Lower lobe of right lung (tissue), 2 donors: ENCODE data around the gene HTT. TPM values are rescaled to one million over a fixed set of nuclear protein-coding genes. Genes with fewer than 3 reads are reported as not detected.
A peak's percentile ranks its signal among the peaks of the same experiment; 100 is the strongest.

Experiments
- ATAC-seq, 2 donors: fragments of 200-7000 bp; cut with Tn5 transposase; one replicate each; pipeline ENCODE4 v1.9.1; 2020 to 2022; ENCODE audit warnings: mild to moderate bottlenecking in 2 of 2, moderate library complexity in 2 of 2
- DNase-seq: peaks from one replicate; pipeline ENCODE4 v3.0.0-alpha.2; 2020
- H3K27ac ChIP-seq: fragments of 200-600 bp; one replicate; pipeline ENCODE4 v1.8.0; 2022
- H3K27me3 ChIP-seq: fragments of 200-600 bp; one replicate; pipeline ENCODE4 v1.8.0; 2022; ENCODE audit warnings: low read depth
- H3K36me3 ChIP-seq: fragments of 200-600 bp; one replicate; pipeline ENCODE4 v1.8.0; 2022; ENCODE audit warnings: mild to moderate bottlenecking
- H3K4me1 ChIP-seq: fragments of 200-600 bp; one replicate; pipeline ENCODE4 v1.8.0; 2022
- H3K4me3 ChIP-seq: fragments of 200-600 bp; one replicate; pipeline ENCODE4 v1.8.0; 2022; ENCODE audit warnings: mild to moderate bottlenecking
- H3K9me3 ChIP-seq: fragments of 200-600 bp; one replicate; pipeline ENCODE4 v1.8.0; 2022
- intact Hi-C: fragments of 100-400 bp; cut with DNase I; formaldehyde crosslinking; loops from one replicate; pipeline ENCODE4 v1.11.0; 2022
- total RNA-seq: library from RNA; stranded (reverse); fragmentation: NEBNext Ultra II Directional; extraction: Animal tissue kit (Norgen Biotek cat#: 25700); gene quantifications from one replicate; pipeline ENCODE4 v1.2.1, GENCODE V29; 2021
- TF ChIP-seq, protein P1 (sequence below): fragments of 200-600 bp; IDR thresholded peaks from one replicate; pipeline ENCODE4 v1.8.0; 2022; ENCODE audit warnings: antibody characterized with exemption, mild to moderate bottlenecking
- donor health status: DM: no; HTN: yes; CAD: no; lungs with severe emphysema.

HTT gene
- total RNA-seq, 1 donor from 2014 or later, result 73.1 TPM

DNA sequence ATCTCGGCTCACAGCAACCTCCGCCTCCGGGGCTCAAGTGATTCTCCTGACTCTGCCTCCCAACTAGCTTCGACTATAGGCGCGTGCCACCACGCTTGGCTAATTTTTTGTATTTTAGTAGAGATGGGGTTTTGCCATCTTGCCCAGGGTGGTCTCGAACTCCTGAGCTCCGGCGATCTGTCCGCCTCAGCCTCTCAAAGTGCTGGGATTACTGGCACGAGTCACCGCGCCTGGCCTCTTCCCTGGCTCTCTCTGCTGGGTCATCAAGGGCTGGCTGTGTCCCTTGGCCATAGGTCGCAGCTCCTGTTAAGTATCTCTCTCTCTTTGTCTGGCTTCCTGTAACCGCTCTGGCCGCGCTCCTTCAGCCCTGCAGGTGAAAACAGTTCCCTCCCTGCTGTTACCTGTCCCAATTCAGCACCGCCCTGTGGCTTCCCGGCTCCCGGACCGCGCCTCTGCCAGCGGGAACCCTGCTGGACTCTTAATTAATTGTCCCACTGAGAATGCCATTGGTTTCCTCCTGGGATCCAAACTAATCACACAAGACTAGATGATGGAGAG is 217.0 kb downstream of the HTT start:
- H3K36me3 ChIP-seq, result no peaks in the 10 kb centered on the region
- H3K27me3 ChIP-seq, result peaks cover 6% of the 10 kb centered on the region
- H3K27ac ChIP-seq, result peak overlapping the region; percentile 93
- H3K9me3 ChIP-seq, result no peaks in the 10 kb centered on the region
- H3K4me1 ChIP-seq, result peaks cover 30% of the 10 kb centered on the region
- H3K4me3 ChIP-seq, result peak overlapping the region; percentile 82
- intact Hi-C loops, result no loop called here
- TF ChIP-seq, protein P1, sequence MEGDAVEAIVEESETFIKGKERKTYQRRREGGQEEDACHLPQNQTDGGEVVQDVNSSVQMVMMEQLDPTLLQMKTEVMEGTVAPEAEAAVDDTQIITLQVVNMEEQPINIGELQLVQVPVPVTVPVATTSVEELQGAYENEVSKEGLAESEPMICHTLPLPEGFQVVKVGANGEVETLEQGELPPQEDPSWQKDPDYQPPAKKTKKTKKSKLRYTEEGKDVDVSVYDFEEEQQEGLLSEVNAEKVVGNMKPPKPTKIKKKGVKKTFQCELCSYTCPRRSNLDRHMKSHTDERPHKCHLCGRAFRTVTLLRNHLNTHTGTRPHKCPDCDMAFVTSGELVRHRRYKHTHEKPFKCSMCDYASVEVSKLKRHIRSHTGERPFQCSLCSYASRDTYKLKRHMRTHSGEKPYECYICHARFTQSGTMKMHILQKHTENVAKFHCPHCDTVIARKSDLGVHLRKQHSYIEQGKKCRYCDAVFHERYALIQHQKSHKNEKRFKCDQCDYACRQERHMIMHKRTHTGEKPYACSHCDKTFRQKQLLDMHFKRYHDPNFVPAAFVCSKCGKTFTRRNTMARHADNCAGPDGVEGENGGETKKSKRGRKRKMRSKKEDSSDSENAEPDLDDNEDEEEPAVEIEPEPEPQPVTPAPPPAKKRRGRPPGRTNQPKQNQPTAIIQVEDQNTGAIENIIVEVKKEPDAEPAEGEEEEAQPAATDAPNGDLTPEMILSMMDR, result no peak
- DNase-seq, result peak; percentile 72
- peak; percentile 21 to 49 for ATAC-seq

- peak overlapping the region; percentile 82 for H3K4me3 ChIP-seq
- H3K9me3 ChIP-seq, result no peaks in the 10 kb centered on the region
- intact Hi-C loops, result no loop called here
- TF ChIP-seq, protein P1, result no peak
- peak overlapping the region; percentile 93 for H3K27ac ChIP-seq
- peak; percentile 82 for DNase-seq
- H3K36me3 ChIP-seq, result no peaks in the 10 kb centered on the region
- H3K4me1 ChIP-seq, result peaks cover 26% of the 10 kb centered on the region
- peak; percentile 84 to 91 for ATAC-seq
- peaks cover 2% of the 10 kb centered on the region for H3K27me3 ChIP-seq
Measured at GRCh38 chr4:3291969-3292570, 217.6 kb downstream of the HTT start.

DNA sequence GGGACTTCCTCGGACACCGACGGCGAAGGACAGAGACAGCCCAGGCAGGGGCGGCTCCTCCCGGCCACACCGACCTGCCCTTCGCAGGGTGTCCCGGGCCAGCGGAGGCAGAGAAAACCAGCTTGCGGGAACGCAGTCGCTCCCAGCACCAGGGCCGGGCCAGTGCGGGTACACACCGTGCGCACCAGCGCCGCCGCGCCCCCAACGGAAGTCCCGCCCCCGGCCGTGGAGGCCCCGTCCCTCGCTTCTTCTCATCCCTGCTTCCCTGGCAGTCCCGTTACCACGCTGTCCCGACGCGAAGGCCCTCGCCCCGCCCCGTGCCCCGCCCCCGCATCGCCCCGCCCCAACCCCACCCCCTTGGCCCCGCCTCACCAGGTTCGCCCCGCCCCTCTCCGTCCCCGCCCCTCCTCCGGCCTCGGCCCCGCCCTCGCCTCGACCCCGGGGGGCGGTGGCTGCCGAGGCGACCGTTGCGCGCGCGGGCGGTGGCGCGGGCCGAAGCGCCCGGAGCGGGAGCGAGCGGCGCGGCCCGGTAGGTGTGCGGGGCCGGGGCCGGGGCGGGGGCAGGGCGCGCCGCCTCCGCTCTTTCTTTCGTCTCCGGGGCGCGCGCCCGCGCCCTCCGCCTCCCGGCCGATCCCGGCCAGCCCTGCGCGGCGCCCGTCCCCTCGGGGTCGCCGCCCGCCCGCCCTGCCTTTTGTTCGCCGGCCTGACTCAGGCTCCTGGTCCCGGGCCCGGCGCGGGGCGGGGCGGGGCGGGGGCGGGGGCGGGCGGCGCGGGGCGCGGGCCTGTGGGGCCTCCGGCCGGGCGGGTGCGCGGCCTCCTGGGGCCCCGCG is 218.3 kb downstream of the HTT start, which contains the start of gene RGS12:
Gene RGS12, plus strand, starts transcription at position 451 of the 830 bp plus-strand sequence. CDS start 23,150 bp downstream, outside the sequence.
- TF ChIP-seq, protein P1, result no peak
- ATAC-seq (peak; percentile 97), DNase-seq (peak; percentile 96)
- H3K4me1 ChIP-seq, result peaks cover 26% of the 10 kb centered on the region
- H3K4me3 ChIP-seq, result peak within 1 kb of the TSS; percentile 82
- H3K36me3 ChIP-seq, result no peaks in the 10 kb centered on the region
- H3K9me3 ChIP-seq, result no peaks in the 10 kb centered on the region
- intact Hi-C loops, result no loop called here
- H3K27me3 ChIP-seq, result no peaks in the 10 kb centered on the region
- H3K27ac ChIP-seq, result peak within 1 kb of the TSS; percentile 93

Other genes starting within 250 kb of the HTT start
- gene ADD1, start 230.8 kb upstream of the HTT start, total RNA-seq, result 279 TPM
- gene NOP14, start 111.3 kb upstream of the HTT start, total RNA-seq, result 20.7 TPM
- 7.1 TPM for gene GRK4, start 111.1 kb upstream of the HTT start, total RNA-seq
- not detected for gene HTT-AS, start 143 bp upstream of the HTT start, total RNA-seq
- 1.9 TPM for gene MSANTD1, start 174.5 kb downstream of the HTT start, total RNA-seq
- gene RGS12, start 218.3 kb downstream of the HTT start, total RNA-seq, result 59.5 TPM